ENCODE measurements around the gene GDPD4. TPM values are rescaled to one million over a fixed set of nuclear protein-coding genes. Genes with fewer than 3 reads are reported as not detected.
A peak's percentile ranks its signal among the peaks of the same experiment; 100 is the strongest.

The GDPD4 gene
- total and polyA plus RNA-seq, 9 of the 15 experiments (the other 6 are each of a cell fraction or from before 2014, with no cell fraction given) = 0.40 TPM; not detected in 8

GRCh38 chr11:77171885-77172665, 129.4 kb downstream of the GDPD4 start:
- Histone ChIP-seq H3K9me1 (ENCODE audit: control insufficient read depth, insufficient read depth, low read length) (peaks cover 2% of the 10 kb centered on the region), H3K27ac (ENCODE audit: extremely low read depth, low read depth, low read length) (no peak overlapping the region), H3K4me1 (replicated peaks in 1 of 2; ENCODE audit: control insufficient read depth in 2 of 2, insufficient read depth in 2 of 2, low read length in 2 of 2) (peaks cover 6 to 17% of the 10 kb centered on the region in 2 experiments; a peak in 4 of 5 replicates), H3K79me2 (ENCODE audit: control insufficient read depth, insufficient read depth, low read length) (no peaks in the 10 kb centered on the region), H3K9me3 (replicated peaks; ENCODE audit: control insufficient read depth, insufficient read depth, low read depth, low read length) (no peaks in the 10 kb centered on the region), H3K4me3 (no peak overlapping the region), H3K4me2 (ENCODE audit: insufficient read depth, low read length) (peak overlapping the region; percentile 41; the same call in 1 of the 2 replicates), H3K27me3 (ENCODE audit: control insufficient read depth in 2 of 2, insufficient read depth in 2 of 2, low read length in 2 of 2) (peaks cover 0 to 47% of the 10 kb centered on the region in 2 experiments; a peak in 2 of 5 replicates), H3K9ac (ENCODE audit: insufficient read depth in 1 of 2, low read depth in 2 of 2, low read length in 2 of 2) (no peak overlapping the region), H3K36me3 (ENCODE audit: control insufficient read depth, insufficient read depth, low read length) (no peaks in the 10 kb centered on the region), H2AFZ (ENCODE audit: low read depth, low read length) (peak overlapping the region; percentile 38), H4K20me1 (replicated peaks; ENCODE audit: control insufficient read depth, insufficient read depth, low read length) (0 out of 2 replicates have a peak, but pooled peaks cover 3% of the 10 kb centered on the region)
- 14% methylated on average over 15 of the region's 20 CpGs for WGBS (ENCODE audit: insufficient coverage, low coverage, missing lambda C conversion rate)
- no TSS peak for BruUV-seq (replicated peaks)
- FAIRE-seq (no peak), ATAC-seq (peak; percentile 87), DNase-seq (ENCODE audit: extremely low read depth in 1 of 4, low spot score in 3 of 4) (peak; percentile 60 to 81 (median 74))
- ChIA-PET POLR2A (interaction anchor here (1.0 kb wide), 1 partner anchor 28 kb away, joined by 3 read pairs; no protein-coding TSS in a partner anchor), CTCF (ENCODE audit: low intra/inter-chr PET ratio) (no interaction called here)
- intact Hi-C loops (cut with micrococcal nuclease) = no loop called here
- in situ Hi-C loops (cut with MboI) = no loop called here
- peak; percentile 30; the same call in 1 of the 2 replicates for TF ChIP-seq VEZF1 (CRISPR knock-in tag; IDR thresholded peaks at IDR 0.05)
- peak; percentile 90 for TF ChIP-seq ZFP36 (IDR thresholded peaks at IDR 0.05; ENCODE audit: low read depth, low read length, partially characterized antibody)
- peak in 1 of 3 experiments; percentile 6; a peak in 1 of 6 replicates for TF ChIP-seq CTCF (IDR thresholded peaks at IDR 0.05 in 2 of 3, conservative IDR thresholded peaks at IDR 0.05 in 1 of 3; ENCODE audit: insufficient read depth in 2 of 3, low read depth in 1 of 3, low read length in 3 of 3)
- no peak for TF ChIP-seq EP300 (IDR thresholded peaks at IDR 0.05; ENCODE audit: low read length)
- TF ChIP-seq STAT5A (IDR thresholded peaks at IDR 0.05; ENCODE audit: borderline replicate concordance, low read length) = no peak
- peak; percentile 53; the same call in 1 of the 2 replicates for TF ChIP-seq ZBTB7A (IDR thresholded peaks at IDR 0.05; ENCODE audit: borderline replicate concordance, control insufficient read depth, low read depth, low read length)
- TF ChIP-seq GATAD2A (IDR thresholded peaks at IDR 0.05) = no peak
- peak; percentile 52; the same call in 1 of the 2 replicates for TF ChIP-seq NR2C2 (CRISPR knock-in tag; IDR thresholded peaks at IDR 0.05)
- TF ChIP-seq NR2C2 (tag; IDR thresholded peaks at IDR 0.05) = peak; percentile 87
- no peak for TF ChIP-seq RBFOX2 (IDR thresholded peaks at IDR 0.05; ENCODE audit: low read depth, low read length)
- TF ChIP-seq NR2C1 (IDR thresholded peaks at IDR 0.05) = peak; percentile 88
- TF ChIP-seq NR2C1 (tag; IDR thresholded peaks at IDR 0.05) = peak; percentile 90
- TF ChIP-seq MAZ (CRISPR knock-in tag; conservative IDR thresholded peaks at IDR 0.05 in 1 of 2, IDR thresholded peaks at IDR 0.05 in 1 of 2) = peak in 1 of 2 experiments; percentile 64; a peak in 2 of 4 replicates
- peak; percentile 68 to 75 for TF ChIP-seq NRF1 (conservative IDR thresholded peaks at IDR 0.05 in 1 of 2, IDR thresholded peaks at IDR 0.05 in 1 of 2)
- 0 out of 4 replicates have a peak, but pooled peaks of 1 of the 2 experiments have one; percentile 5 for TF ChIP-seq RAD21 (CRISPR knock-in tag; conservative IDR thresholded peaks at IDR 0.05 in 1 of 2, IDR thresholded peaks at IDR 0.05 in 1 of 2)
